Thoracic aorta (tissue), 2 donors: Measurements from ENCODE around the gene SPAG8. TPM values are rescaled to one million over a fixed set of nuclear protein-coding genes. Genes with fewer than 3 reads are reported as not detected.

Experiments used
- ATAC-seq: fragments of 150-250 bp; one replicate; pipeline ENCODE4 v1.8.0; 2017; ENCODE audit warnings: low read depth; ENCODE audit not compliant: insufficient number of reproducible peaks, low FRiP score
- DNase-seq: peaks from one replicate; pipeline ENCODE4 v3.0.0-alpha.2; 2020; ENCODE audit warnings: low spot score
- H3K27ac ChIP-seq, 2 donors: fragments of 200-600 bp; sonication (generic); 1 replicate in 1 of 2; 2 replicates in 1 of 2; pipeline ENCODE4 v1.5.1; 2016; ENCODE audit warnings: mild to moderate bottlenecking in 2 of 2, moderate library complexity in 2 of 2
- H3K27me3 ChIP-seq: fragments of 200-600 bp; sonication (generic); replicated peaks from 2 replicates; pipeline ENCODE4 v1.6.0; 2016; ENCODE audit warnings: mild to moderate bottlenecking; ENCODE audit not compliant: insufficient read depth
- H3K36me3 ChIP-seq: fragments of 200-600 bp; sonication (generic); one replicate; pipeline ENCODE4 v1.5.1; 2016
- H3K4me1 ChIP-seq, 2 donors: fragments of 200-600 bp; sonication (generic); 1 replicate in 1 of 2; 2 replicates in 1 of 2; pipeline versions ENCODE4 v1.5.1 to v1.6.0; 2016; ENCODE audit warnings: low read depth in 2 of 2, mild to moderate bottlenecking in 1 of 2; ENCODE audit not compliant: control insufficient read depth in 1 of 2
- H3K4me3 ChIP-seq: fragments of 200-600 bp; sonication (generic); 2 replicates; pipeline ENCODE4 v1.5.1; 2016; ENCODE audit warnings: mild to moderate bottlenecking
- H3K9me3 ChIP-seq: fragments of 200-600 bp; sonication (generic); 2 replicates; pipeline ENCODE4 v1.5.1; 2016
- total RNA-seq, 2 donors: library from RNA; depleted of rRNA; stranded (reverse); fragments of >200 nt; gene quantifications; one replicate each; pipeline versions ENCODE4 v1.1.0 to v1.2.3, GENCODE V29; 2016
- TF ChIP-seq, protein P1 (sequence below): fragments of 200-600 bp; sonication (generic); IDR thresholded peaks from one replicate; pipeline ENCODE4 v1.5.1; 2019; ENCODE audit warnings: antibody characterized with exemption

Gene SPAG8
- total RNA-seq, 2 donors from 2014 or later: 0.21 to 5.7 TPM

DNA sequence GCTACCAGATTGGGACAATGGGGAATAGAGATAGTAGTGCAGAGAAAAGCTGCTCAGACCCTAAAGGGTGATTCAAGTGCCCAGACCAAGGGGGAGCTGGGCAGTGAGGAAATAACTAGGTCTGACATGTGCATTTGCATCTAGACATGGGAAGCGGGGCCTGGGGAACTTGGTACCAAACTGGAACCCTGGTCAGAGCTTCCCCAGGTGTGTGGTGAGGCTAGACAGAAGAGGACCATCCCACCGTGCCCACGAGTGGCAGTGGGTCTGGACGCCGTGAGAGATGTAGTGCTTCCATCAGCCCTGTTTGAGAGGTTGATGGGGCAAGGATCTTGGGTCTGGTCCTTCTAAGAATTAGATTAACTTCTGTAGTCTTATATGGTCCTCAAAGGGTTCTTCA is 24.5 kb upstream of the SPAG8 start:
- DNase-seq (no peak), ATAC-seq (no peak)
- TF ChIP-seq, protein P1, sequence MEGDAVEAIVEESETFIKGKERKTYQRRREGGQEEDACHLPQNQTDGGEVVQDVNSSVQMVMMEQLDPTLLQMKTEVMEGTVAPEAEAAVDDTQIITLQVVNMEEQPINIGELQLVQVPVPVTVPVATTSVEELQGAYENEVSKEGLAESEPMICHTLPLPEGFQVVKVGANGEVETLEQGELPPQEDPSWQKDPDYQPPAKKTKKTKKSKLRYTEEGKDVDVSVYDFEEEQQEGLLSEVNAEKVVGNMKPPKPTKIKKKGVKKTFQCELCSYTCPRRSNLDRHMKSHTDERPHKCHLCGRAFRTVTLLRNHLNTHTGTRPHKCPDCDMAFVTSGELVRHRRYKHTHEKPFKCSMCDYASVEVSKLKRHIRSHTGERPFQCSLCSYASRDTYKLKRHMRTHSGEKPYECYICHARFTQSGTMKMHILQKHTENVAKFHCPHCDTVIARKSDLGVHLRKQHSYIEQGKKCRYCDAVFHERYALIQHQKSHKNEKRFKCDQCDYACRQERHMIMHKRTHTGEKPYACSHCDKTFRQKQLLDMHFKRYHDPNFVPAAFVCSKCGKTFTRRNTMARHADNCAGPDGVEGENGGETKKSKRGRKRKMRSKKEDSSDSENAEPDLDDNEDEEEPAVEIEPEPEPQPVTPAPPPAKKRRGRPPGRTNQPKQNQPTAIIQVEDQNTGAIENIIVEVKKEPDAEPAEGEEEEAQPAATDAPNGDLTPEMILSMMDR: no peak
- Histone ChIP-seq H3K4me3 (no peak overlapping the region), H3K27me3 (no peaks in the 10 kb centered on the region), H3K9me3 (no peaks in the 10 kb centered on the region), H3K27ac (no peak overlapping the region), H3K36me3 (no peaks in the 10 kb centered on the region), H3K4me1 (peaks cover 4 to 29% of the 10 kb centered on the region in 2 donors)

DNA sequence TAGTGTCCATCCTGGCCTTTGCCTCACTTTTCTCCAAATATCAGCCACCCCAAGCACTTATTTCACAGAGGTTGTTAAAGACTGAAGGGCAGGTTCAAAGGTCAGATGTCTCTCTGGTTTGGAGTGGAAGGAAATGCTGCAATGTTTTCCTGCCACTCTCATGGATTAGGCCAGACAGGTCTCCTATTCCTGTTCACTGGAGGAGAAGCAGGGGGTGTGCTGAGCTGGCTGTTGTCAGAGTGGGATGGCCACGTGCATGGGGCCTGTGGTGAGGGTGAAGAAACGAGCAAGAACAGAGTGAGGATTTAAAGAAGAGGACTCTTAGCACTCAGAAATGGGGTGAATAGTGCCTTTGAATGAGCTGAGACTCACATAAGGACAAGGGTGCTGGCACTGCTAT is 23.7 kb upstream of the SPAG8 start:
- DNase-seq: no peak
- H3K27me3 ChIP-seq: no peaks in the 10 kb centered on the region
- H3K4me3 ChIP-seq: no peak overlapping the region
- H3K27ac ChIP-seq: no peak overlapping the region
- peaks cover 4 to 36% of the 10 kb centered on the region in 2 donors for H3K4me1 ChIP-seq
- TF ChIP-seq, protein P1: no peak
- ATAC-seq: no peak
- H3K9me3 ChIP-seq: no peaks in the 10 kb centered on the region
- H3K36me3 ChIP-seq: no peaks in the 10 kb centered on the region

DNA sequence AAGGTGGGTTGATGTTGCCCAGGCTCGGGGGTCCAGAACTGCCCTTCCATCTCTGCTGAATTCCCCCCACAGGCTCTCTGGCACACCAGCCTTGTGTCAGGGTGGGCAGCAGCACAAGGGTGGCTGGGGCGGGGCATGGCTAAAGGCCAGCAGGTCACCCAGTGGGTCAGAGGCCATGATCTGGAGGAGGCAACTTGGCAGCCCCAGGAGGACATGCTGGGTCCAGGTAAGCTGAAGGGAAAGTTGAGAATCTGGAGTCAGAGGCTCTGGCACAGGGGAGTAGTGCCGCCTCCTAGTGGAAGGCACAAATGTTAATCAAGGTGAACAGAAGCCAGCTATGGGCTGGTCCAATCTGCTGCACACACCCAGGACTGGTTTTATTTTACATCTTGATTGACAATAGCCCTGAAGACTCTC is 23.2 kb upstream of the SPAG8 start:
- no peak overlapping the region for H3K27ac ChIP-seq
- H3K4me1 ChIP-seq: peaks cover 10 to 41% of the 10 kb centered on the region in 2 donors
- H3K9me3 ChIP-seq: no peaks in the 10 kb centered on the region
- H3K36me3 ChIP-seq: no peaks in the 10 kb centered on the region
- ATAC-seq (no peak), DNase-seq (no peak)
- no peaks in the 10 kb centered on the region for H3K27me3 ChIP-seq
- TF ChIP-seq, protein P1: no peak
- H3K4me3 ChIP-seq: no peak overlapping the region

DNA sequence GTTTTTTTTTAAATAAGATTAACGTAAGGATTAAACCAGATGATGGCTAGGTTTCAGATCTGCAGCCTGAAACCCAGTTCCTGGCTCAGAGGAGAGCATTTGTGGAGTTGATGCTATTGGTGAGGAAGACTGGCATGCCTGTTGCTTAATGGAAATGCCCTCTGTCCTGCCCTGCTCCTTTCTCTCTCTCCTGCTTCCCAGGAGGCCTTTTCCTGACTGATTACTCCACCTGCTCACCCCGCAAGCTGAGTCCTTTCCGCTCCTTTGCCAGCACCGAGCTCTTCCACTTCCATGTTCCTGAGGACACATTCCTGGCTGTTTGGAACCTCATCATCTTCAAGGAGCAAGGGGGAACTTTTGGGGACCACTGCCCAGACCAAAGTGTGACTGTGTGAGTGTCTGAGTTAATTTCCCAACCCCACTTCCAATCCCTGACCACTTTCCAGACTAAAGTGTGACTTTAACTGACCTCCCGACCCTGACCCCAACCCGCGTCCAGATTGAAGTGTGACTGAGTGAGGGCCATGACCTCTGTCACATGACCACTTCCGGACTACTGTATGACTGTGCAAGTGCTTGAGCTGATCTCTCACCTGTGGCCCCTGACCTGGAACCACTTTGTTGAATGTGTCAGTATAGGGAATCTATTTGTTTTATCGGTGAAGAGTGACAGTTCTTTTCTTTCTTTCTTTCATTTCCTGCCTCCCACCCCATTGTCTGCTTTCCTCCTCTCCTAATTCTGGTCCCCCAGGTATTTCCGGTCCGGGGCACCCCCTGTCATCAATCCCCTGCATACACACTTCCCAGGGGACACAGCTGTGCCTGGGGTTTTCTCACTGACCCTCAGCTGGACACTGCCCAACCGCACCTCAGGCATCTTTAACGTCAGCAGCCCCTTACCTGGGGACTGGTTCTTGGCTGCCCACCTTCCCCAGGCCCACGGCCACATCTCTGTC is 22.5 kb upstream of the SPAG8 start:
- no peak for ATAC-seq
- no peak overlapping the region for H3K27ac ChIP-seq
- TF ChIP-seq, protein P1: no peak
- no peaks in the 10 kb centered on the region for H3K9me3 ChIP-seq
- no peak overlapping the region for H3K4me3 ChIP-seq
- H3K27me3 ChIP-seq: no peaks in the 10 kb centered on the region
- peaks cover 15 to 48% of the 10 kb centered on the region in 2 donors for H3K4me1 ChIP-seq
- no peaks in the 10 kb centered on the region for H3K36me3 ChIP-seq
- DNase-seq: no peak

DNA sequence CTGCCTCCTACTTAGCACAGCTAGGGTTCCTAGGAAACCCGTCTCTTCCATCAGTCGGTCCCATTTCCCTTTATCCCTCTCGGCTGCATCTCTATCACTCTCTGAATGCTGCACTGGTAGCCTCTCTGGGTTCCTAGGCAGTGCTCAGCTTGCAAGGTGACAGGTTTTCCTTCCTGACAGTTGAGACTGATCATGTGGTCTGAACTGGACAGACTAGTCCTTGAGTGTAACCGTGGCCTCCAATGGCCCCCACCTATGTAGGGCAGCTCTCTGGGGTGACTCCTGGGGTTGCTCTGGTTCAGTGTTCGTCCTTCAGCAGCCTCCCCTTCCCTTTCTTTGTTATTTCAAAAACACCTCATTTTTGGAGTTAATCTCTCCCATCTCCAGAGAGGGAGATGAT is 20.8 kb upstream of the SPAG8 start:
- Histone ChIP-seq H3K27ac (no peak overlapping the region), H3K4me1 (peaks cover 15 to 57% of the 10 kb centered on the region in 2 donors)

More for the DNA sequence above, 20.8 kb upstream of the SPAG8 start:
- ATAC-seq (no peak), DNase-seq (no peak)
- H3K27me3 ChIP-seq: no peaks in the 10 kb centered on the region
- no peaks in the 10 kb centered on the region for H3K9me3 ChIP-seq
- TF ChIP-seq, protein P1: no peak
- H3K36me3 ChIP-seq: no peaks in the 10 kb centered on the region
- no peak overlapping the region for H3K4me3 ChIP-seq
